GM18867 (cell line): ENCODE results near the gene EVI5L.
"Not testable (repeated sequence)": the region's sequence is repeated elsewhere in the genome, so short reads cannot be mapped to it uniquely, and the experiment has no call there.

Source experiments
- ATAC-seq: cut with Tn5 transposase; IDR thresholded peaks from one replicate; pipeline ENCODE4 v1.9.1; 2021; ENCODE audit warnings: mild to moderate bottlenecking, moderate library complexity; ENCODE audit not compliant: unreplicated experiment

The EVI5L gene

DNA sequence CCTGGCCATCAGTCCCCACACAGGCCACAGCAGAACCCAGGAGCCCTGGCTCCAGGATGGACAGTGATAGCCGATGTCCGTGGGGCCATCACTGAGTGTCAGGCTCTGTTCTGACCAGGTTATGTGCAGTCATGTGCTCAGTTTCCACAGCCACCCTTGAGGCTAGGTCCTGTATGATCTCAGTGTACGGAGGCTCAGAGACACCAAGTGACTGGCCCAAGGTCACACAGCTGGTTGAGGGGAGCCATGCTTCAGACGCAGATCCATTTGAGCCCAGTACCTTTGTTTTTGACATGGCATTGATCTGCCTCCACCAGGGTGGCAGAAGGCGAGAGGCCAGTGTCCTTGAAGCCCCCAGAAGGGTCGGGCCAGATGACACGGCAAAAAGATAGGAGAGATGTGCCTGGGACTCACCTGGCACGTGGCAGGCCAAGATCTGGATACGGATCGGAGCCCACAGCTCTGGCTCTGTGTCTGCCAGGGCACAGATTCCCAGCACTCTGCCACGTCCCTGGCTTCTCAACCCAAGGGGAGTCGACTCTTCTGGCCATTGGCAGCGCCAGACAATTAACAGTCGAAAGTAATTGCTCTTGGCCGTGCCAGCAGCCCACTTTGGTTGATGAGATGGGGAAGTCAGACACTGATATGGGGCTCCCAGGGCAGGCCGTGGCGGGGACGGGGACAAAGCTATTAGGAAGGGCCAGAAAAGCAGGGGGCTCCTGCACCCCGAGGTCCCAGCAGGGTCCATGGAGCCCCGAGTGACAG lies 15.6 kb downstream of the EVI5L start:
- ATAC-seq: no peak

DNA sequence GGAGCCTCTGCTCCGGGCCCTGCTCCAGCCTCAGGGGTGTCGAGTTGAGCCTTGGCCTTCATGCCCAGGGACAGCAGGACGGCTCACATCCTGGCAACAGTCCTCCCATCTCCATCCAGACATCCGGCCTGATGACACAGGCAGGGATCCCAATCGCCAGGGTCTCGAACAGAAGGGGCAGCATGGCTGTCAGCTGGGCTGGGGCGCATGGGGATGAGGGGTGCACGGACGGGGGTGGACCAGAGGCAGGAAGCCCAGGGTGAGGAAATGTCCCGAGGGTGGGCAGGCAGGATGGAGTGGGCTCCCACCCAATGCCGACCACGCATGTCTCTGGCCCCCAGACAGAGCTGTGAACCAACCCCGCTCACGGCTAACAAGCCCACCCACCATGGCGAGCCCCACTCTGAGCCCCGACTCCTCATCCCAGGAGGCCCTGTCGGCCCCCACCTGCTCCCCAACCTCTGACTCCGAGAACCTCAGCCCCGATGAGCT lies 16.2 kb downstream of the EVI5L start:
- ATAC-seq: no peak

DNA sequence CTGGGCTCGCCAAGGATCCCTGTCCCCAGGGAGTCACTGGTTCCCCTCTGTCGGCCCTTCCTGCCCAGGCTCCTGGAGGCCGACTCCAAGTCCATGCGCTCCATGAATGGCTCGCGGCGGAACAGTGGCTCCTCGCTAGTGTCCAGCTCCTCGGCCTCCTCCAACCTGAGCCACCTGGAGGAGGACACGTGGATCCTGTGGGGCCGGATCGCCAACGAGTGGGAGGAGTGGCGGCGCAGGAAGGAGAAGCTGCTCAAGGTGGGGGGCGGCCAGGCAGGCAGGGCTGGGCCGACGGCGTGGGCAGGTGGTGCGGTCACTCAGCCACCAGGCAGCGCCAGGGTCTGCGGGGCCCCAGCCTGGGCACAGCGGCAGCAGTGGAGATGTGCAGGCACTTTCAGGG lies 17.6 kb downstream of the EVI5L start:
- no peak for ATAC-seq

DNA sequence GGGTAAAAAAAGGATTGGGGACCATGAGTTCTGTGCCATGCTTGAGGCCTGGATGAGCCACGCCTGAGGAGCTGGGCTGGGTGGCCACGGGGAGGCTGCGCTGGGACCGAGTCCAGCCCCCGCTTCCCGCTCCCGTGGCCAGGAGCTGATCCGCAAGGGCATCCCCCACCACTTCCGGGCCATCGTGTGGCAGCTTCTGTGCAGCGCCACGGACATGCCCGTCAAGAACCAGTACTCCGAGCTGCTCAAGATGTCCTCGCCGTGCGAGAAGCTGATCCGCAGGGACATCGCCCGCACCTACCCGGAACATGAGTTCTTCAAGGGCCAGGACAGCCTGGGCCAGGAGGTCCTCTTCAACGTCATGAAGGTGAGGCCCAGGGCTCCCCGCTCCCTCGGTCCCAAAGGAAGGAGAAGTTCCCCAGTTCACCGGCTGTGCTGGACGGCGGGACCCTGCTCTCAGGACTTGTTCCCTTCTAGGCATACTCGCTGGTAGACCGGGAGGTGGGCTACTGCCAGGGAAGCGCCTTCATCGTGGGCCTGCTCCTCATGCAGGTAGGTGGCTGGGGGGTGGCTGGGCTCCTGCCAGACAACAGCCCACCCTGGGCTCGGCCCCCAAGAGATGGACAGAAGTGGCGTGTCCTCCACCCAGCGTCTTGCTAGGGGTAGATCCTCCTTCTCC lies 18.9 kb downstream of the EVI5L start:
- ATAC-seq: no peak

DNA sequence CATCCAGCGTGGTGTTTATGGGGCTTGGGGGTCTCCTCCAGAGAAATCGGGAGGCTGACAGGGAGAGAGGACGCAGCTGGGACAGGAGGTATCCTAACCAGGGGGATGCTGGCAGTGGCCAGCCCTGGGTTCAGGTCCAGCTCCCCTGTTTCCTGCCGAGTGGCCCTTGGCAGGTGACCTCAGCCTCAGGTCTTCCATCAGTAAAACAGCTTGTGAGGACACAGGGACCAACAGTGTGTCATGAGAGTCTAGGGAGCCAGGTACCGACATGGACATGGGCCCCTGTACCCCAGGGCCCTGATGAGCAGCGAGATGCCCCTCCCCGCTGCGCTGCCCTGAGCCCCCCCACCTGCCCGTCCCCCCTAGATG lies 19.6 kb downstream of the EVI5L start:
- ATAC-seq: no peak

DNA sequence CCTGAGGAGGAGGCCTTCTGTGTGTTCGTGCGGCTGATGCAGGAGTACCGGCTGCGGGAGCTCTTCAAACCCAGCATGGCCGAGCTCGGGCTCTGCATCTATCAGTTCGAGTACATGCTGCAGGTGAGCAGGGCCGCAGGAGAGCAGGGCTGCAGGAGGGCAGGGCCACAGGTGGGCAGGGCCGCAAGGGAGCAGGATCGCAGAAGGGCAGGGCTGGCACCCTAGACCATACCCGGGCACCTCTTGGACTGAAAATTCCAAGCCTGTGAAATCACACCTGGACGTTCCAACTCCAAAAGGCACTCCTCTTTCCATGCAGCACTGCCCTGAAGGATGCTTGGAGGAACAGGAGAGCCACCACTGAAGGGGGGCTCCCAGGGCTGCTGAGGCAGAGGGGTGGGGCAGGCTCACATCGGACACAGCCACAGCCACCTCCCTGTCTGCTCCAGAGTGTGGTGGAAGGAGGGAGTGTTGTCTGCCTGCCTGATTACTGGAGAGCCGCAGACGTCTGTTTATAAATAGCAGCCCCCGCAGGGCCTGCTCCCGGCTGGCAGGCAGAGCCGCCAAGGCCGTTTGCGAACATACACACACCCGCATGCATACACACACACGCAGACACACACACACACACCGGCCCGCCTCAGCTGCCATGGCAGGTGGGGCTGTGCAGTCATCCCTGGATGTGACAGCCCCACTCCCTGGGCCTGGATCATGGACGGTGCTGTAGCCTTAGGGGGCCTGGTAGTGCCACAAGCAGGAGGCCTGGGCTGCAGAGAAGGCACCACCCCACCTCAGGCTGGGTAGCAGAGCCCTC lies 20.2 kb downstream of the EVI5L start:
- no peak for ATAC-seq

DNA sequence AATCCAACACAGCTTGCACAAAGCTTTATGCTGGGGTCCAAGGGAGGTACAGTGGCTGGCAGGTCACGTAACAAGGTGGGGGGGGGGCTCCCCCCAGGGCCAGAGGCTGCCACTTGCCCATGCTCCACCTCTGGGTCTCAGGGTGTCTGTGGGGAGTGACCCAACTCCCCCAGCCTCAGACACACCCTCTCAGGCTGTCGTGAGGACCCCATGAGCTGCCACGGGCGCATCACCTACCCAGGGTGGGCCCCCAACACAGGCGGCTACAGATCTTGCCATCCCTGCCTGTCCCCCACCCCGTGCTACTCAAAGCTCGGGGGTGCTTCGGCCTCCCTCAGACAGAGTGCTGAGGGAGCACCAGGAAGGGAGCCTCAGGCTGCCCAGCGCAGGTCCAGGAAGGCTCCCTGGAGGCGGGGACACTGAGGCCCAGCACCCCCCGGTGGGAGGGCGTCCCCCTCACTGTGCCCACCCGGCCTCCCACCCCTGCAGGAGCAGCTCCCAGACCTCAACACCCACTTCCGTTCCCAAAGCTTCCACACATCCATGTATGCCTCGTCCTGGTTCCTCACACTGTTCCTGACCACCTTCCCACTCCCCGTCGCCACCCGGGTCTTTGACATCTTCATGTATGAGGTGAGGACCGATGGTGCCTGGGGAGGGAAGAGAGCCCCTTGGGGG lies 21.1 kb downstream of the EVI5L start:
- no peak for ATAC-seq

DNA sequence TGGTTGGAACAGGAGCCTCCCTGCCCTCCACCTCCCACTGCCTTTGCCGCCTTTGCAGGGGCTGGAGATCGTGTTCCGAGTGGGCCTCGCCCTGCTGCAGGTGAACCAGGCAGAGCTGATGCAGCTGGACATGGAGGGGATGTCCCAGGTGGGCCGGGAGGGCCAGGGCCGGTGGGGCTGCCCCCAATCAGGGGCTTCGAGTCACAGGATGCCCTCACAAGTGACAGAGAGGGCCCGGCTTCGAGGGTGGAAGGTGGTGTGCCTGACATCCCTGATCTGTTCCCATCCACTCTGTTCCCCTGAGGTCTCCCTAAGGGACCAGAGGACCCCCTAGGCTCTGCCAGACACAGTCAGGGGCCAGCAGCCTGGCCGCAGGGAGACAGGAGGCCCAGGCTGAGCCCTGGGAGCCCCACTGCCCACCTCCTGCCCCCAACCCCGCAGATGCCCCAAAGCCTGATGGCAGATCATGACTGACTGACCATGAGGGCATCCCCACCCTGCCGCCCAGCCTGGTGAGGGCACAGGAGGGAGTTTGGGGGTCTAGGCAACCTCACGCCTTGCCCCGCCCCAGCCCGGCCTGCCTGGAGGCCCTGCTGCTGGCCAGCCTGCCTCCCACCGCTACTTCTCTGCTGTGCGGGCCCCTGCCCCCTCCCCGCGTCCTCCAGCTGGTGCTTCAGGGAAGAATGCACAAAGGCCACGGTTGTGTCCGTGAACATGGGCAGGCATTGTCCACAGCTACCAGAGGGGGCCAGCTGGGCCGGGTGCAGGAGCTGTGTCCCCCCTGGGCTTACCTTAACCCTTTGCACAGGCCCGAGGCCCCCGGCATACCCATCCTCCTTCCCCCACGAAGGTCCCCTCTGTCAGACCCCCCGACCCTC lies 21.8 kb downstream of the EVI5L start:
- ATAC-seq: no peak

DNA sequence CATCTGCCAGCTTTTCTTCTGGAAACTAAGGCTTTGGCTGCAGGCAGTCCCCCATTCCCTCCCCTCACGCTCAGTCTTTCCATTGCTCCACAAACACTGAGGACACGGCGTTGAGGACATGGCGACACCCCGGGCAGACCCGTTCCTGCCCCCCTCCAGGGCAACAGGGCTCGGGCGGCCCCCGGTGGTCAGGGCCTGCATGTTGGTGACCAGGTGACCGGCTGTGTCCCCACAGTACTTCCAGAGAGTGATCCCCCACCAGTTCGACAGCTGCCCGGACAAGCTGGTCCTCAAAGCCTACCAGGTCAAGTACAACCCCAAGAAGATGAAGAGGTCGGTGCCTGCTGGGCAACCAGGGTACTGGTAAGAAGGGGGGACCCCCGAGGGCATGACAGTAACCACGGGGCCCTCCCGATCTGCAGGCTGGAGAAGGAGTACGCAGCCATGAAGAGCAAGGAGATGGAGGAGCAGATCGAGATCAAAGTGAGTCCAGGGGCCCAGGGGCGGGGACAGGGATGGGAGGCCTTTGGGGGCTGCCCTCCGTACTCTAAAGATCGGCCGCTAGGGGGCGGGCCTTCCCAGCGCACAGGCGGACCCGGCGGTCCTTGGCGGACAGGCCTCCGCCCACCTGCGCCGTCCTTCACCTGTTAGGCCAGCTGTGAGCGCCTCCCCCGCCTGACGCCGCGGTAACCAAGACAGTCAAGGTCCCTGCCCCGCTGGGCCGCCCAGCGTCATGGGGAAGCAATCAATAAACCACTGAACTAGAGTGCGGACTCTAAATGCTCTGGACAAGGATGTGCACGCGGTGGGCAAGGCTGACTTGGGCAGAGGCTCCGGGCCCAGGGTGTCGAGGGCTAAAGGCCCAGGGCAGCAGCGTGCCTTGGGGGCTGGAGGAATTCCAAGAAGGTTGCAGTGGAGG lies 23.1 kb downstream of the EVI5L start:
- ATAC-seq: no peak

DNA sequence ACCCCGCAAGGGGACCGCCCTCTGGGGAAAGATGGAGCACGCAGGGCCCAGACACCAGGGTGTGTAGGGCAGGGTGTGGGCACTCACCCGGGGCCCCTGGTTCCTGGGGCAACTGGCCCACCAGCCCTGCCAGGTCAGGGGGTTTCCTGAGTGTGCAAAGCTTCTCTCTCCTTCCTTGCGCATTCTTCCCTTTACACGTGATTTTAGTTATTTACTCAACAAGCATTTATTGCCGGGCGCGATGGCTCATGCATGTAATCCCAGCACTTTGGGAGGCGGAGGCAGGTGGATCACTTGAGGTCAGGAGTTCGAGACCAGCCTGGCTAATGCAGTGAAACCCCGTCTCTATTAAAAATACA lies 23.7 kb downstream of the EVI5L start:
- no peak for ATAC-seq

DNA sequence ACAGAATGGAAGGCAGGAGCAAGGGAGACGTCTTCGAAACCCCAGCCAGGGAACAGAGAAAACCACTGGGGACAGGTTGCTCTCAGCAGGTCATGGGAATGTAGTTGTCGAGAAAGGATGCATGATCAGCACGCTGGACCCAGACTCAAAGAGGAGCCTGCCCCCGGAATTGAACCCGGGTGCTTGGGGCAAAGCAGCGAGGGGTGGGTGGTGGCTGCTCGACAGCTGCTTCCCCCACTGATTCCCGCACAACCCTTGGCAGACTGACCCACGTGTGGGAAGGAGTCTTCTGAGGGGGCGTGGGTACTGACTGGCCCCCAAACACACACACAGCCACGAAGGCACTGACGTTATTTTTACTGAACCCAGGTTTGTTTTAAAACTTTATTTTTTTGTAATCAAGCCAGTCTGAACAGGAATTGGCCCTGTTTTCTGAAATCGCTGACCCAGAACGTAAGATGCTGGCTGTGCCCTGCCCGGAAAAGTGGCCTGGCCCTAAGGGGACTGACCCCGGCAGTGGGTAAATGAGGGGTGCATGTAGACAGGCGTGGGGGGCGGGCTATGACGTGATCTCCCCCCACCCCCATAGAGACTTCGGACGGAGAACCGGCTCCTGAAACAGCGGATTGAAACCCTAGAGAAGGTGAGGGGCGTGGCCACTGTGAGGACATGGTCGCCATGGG lies 25.5 kb downstream of the EVI5L start:
- ATAC-seq: no peak

DNA sequence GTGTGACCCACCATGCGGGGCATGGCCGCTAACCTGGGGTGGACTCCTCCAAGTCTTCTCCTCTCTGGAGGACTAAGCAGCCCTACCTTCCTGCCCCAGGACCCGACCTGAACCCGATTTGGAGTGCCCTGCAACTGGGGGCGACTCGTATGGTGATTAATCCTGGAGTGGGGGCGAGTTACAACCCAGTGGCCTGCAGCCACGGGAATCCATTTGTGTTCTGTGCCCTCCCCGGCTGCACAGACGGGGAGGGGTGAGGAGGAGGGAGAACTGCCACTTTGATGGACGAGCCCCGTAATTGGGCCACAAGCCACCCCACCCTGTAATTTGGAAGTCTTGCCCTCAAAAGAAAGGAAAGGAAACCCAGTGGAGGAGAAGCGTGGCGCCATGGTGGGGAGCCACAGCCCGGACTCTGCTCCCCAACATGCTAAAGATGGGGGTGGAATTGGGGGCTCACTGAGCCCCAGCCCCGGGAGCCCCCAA lies 26.1 kb downstream of the EVI5L start:
- ATAC-seq: no peak

DNA sequence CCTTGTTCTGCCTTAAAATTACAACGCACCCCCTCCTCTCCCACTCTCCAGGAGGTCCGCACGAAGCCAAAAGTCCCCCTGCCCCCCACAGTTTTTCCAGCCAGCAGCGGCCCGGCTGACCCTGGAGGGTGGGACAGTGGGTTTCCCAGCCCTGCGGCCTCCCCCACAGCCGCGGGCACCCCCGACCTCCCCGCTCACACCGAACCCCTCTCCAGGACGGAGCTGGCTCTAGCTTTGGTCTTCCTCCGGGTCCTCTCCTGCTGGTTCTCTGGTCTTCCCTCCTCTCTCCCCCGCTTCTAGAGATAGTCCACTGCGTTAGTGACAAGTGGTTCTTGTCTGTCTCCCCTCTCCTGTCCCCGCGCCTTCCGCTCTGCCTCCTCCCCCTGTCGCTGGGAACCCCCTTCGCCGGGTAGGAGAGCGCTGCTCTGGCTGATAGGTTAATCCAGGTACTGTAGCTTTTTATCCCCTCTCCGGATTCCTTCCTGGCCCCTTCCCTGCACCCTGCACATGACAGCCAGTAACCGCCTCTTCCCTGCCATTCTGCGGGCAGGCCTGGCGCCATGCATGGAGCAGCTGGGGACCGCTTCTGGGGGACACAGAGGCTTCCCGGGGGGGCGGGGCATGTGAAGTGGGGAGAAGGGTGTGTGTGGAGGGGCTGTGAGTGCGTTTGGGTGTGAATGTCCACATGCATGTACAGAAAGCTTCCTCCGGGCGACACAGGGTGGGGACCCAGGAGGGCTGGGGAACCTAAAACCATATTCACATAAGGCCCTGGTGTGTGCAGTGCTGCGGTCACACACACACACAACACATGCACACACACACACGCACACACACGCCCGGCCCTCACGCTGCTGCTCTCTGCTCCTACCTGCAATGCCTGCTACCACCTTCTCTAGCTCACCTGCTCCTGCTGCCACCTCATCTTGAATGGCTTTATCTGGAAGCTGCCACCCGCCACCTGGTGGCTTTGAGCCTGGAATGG lies 27.0 kb downstream of the EVI5L start:
- no peak for ATAC-seq

DNA sequence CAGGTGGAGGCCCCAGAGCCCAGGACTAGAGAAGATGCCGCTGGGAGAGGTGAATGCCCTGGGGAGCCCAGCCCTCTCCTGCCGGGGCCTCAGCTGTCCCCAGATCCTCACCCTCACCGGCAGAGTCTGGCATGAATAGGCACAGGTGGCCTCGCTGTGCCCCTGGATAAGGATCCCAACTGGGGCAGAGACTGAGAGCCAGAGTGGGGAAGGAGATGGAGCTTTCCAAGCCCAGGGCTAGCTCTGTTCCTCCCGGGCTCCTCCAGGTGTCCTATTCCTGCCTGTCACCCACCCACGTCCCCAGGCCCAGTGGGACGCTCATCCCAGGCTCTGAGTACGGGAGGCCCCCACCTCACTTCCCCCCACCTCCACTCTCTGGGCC lies 27.7 kb downstream of the EVI5L start:
- no peak for ATAC-seq

DNA sequence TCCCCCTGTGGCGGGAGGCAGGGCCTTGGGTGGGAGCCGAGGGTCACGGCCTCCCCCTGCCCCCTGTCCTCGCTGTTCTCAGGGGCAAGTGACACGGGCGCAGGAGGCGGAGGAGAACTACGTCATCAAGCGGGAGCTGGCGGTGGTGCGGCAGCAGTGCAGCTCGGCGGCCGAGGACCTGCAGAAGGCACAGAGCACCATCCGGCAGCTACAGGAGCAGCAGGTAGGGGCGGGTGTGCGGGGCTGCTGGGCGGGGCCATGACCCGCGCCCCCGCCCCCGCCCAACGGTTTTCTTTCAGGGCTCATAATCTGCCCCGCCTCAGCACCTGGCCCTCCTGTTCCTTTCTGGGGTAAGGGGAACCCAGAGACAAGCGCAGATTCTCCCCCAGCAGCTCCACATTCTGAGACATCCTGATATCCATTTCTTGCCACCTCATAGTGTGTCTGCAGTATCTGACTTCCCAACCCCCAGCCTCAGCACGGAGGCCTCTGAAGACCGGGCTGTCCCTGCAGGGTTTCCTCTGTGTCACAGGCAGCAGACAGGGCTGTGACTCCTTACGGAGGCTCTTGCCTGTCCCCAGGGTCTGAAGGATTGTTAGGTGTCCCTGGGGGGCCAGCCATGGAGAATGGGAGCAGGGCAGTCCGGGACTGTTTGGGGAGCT lies 28.2 kb downstream of the EVI5L start:
- ATAC-seq: no peak

DNA sequence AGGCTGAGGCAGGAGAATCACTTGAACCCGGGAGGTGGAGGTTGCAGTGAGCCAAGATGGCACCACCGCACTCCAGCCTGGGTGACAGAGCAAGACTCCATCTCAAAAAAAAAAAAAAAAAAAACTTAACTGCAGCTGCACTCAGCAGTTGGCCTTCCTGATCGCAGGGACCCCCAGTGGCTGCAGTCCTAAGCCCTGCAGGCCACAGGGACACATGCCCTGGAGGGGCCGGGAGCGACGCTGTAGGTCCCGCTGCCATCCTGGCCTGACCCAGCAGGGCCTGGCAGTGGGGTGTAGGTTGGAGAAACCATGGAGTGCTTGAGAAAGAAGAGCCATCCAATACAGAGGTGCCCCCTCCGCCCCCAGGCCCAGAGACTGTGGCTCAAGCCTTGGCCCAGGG lies 29.1 kb downstream of the EVI5L start:
- ATAC-seq: not testable (repeated sequence)
